ENCODE measurements around the gene DHRS3.
"Not testable (repeated sequence)": the region's sequence is repeated elsewhere in the genome, so short reads cannot be mapped to it uniquely, and the experiment has no call there.

DHRS3 gene

DNA sequence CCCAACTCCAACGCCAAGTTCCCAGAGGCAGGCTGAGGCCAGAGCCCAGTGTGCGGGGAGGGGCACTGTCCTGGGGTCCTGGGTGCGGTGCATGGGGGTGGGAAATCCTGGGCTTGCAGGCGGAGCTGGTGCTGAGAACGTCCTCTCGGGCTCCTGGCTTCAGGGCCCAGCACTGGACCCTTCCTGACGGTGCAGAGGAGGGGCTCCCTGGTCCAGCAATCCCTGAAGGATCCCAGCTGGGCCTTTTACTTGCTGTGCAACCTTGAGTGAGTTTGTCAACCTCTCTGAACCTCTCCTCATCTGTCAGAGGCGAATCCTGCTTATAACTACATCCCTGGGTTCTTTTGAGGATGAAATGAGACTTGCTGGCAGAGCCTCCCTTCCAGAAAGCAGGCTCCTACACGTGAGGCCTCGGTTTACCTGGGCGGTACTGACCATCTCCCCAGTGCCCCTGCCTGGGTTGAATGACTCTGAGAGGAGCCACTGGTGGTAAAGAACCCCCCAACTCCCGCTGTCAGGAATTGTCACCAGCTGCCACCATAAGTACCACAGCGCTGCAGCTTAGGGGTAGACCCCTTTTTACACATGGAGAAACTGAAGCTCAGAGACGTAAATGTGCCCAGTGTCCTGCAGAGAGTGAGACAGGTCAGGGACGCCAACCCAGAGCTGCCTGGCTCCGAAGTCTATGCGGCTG lies 77.3 kb downstream of the DHRS3 start:
- DNase-seq (ENCODE audit: low read depth in 2 of 2) = no peak

DNA sequence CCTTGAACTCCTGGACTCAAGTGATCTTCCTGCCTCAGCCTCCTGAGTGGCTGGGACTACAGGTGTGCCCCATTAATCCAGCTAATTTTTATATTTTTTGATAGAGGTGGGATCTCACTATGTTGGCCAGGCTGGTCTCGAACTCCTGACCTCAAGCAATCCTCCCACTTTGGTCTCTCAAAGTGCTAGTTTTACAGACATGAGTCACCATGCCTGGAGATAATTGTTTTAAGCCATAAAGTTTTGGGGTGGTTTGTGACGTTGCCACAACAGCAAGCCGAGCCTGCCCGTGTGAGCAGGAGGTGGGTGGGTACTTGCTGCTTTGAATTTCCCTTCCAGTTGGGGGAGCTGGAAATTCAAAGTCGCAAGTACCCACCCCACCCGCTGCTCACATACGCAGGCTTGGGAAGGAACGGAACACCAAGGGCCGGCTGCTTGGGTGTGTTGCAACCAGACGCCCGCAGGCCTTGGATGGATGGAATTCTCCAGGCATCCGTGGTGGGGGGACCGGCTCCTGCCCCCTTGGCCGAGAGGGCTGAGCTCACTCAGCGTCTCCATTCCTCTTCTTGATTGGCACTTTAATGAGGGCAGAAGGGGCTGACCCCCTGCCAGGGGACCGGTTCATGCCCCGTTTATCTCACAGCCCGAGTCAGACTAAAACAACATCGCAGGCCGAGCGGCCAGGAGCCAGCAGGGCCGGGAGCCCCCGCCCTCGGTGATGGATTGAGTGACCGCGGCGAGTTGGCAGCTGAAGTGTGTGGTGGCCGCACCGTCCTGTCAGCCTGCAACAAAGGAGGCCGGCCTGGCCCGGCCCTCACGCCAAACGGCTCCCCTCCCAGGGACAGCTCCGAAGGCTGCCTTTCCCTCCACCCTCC lies 78.1 kb downstream of the DHRS3 start:
- no peak for DNase-seq (ENCODE audit: low read depth in 2 of 2)

DNA sequence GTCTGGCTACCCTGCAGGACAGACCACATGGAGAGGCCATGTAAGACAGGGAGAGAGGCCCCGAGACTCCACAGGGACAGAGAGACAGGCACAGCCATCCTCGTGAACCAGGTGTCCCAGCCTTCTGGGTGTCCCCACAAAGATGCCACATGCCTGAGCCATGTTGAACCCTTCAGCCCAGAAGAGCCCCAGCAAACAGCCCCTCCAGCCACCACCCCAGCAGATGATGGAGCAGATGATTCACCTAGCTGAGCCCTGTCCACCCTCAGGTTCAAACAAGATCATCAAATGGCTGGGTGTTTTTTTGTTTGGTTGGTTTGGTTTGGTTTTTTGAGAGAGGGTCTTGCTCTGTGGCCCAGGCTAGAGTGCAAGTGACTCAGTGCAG lies 78.7 kb downstream of the DHRS3 start:
- DNase-seq (ENCODE audit: low read depth in 2 of 2) = no peak

DNA sequence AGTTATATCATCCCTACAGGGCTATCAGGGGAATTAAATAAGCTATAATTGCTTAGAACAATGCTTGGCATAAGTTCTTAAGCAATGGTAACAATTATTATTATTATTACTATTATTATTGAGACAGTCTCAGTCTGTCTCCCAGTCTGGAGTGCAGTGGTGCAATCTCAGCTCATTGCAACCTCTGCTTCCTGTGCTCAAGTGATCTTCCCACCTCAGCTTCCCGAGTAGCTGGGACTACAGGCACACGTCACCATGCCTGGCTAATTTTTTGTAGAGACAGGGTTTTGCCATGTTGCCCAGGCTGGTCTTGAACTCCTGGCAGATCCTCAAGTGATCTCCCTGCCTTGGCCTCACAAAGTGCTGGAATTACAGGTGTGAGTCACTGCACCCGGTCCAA lies 79.5 kb downstream of the DHRS3 start:
- not testable (repeated sequence) for DNase-seq (ENCODE audit: low read depth in 2 of 2)

DNA sequence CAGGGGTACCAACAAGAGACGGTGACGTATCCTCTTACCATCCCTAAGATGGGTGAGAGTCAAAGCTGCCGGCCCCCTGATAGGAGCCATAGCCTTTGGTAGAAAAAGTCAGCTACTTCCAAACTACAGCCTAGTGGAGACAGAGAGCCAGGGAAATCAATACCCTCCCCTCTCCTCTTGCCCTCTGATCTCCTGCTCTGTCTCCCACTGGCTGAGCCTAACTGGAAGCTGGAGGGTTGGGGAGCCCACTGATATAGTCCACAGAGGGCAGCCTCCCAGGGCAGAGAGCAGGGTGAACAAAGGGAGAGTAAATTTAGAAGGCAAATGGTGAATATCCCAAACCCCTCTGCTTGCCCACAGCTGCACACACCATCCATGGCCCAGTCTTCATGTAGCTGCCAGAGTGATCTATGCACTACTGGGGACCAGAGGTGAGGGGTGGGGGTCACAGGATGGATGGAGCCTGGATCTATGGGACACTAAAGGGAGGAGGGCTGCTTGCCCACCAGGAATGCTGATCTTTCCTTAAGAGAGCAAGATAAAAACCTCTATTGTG lies 80.0 kb downstream of the DHRS3 start:
- DNase-seq (ENCODE audit: low read depth in 2 of 2) = no peak

DNA sequence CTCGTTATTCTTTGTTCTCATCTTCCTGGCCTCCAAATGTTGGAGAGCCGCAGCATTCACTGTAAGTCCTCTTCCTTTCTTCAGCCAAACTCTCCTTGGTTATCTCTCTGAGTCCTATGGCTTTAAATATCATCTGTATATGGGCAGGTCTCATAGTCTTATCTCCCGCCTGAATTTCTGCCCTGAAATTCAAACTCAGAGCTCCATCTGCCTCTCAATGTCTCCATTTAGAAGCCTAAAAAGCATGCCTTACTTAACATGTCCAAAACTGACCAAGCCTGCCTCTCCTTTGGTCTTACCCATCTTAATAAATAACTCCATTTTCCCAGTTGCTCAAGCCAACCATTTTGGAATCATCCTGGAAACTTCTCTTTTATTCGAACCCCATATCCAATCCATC lies 80.7 kb downstream of the DHRS3 start:
- DNase-seq (ENCODE audit: low read depth in 2 of 2) = no peak

DNA sequence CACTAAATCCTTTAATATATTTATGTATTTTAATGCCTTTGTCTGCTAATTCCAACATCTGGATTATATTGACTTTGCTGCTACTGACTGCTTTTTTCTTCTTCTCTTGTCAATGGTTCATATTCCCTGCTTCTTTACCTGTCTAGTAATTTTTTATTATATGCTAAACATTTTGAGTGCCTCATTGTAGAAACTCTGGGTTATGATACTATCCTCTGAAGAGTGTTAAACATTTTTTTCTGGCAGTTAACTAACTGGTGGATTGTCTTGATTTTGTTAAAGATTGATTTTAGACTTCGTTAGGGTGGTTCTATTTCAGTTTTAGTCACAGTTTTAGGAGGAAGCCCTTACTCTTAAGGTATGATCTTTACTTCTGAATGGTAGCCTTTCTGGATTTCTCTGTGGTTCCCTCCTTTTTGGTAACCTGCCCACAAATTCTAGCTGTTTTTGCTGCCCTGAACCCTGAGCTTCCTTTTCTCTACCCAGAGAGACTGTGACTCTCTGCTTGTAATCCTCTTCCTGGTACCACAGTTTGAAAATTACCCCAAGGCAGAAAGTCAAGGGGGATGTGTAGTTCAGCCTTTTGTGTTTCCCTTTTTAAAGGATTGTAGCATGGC lies 81.9 kb downstream of the DHRS3 start:
- DNase-seq (ENCODE audit: low read depth in 2 of 2) = no peak

DNA sequence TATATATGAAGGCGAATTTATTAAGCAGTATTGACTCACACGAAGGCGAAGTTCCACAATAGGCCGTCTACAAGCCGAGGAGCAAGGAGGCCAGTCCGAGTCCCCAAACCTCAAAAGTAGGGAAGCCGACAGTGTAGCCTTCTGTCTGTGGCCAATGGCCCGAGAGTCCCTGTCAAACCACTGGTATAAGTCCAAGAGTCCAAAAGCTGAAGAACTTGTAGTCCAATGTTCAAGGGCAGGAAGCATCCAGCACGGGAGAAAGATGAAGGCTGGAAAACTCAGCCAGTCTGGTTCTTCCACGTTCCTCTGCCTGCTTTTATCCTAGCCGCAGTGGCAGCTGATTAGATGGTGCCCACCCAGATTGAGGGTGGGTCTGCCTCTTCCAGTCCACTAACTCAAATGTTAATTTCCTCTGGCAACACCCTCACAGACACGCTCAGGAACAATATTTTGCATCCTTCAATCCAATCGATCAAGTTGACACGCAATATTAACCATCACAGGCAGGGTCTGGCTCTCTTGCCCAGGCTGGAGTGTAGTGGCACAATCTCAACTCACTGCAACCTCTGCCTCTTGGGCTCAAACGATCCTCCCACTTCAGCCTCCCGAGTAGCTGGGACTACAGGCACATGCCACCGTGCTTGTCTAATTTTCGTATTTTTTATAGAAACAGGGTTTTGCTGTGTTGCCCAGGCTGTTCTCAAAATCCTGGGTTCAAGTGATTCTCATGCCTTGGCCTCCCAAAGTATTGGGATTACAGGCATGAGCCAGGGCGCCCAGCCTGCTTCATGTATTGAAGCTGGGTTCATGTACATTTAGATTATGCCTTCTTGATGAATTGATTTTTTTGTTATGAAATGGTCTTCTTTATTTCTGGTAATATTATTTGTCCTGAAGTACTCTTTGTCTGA lies 85.3 kb downstream of the DHRS3 start:
- no peak for DNase-seq (ENCODE audit: low read depth in 2 of 2)

DNA sequence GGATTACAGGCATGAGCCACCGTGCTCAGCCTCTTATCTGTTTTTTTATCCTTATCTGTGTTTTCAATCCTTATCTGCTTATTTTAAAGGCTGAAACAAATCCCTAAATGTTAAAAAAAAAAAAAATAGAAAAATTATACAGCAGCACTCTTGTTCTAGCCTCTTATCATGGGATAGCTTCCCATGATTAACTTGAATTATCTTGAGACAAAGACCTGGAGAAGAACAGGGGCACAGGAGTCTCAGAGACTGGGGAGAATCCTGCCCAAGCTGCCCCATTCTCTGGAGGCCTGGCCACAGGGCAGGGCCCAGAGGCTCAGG lies 86.9 kb downstream of the DHRS3 start:
- no peak for DNase-seq (ENCODE audit: low read depth in 2 of 2)

DNA sequence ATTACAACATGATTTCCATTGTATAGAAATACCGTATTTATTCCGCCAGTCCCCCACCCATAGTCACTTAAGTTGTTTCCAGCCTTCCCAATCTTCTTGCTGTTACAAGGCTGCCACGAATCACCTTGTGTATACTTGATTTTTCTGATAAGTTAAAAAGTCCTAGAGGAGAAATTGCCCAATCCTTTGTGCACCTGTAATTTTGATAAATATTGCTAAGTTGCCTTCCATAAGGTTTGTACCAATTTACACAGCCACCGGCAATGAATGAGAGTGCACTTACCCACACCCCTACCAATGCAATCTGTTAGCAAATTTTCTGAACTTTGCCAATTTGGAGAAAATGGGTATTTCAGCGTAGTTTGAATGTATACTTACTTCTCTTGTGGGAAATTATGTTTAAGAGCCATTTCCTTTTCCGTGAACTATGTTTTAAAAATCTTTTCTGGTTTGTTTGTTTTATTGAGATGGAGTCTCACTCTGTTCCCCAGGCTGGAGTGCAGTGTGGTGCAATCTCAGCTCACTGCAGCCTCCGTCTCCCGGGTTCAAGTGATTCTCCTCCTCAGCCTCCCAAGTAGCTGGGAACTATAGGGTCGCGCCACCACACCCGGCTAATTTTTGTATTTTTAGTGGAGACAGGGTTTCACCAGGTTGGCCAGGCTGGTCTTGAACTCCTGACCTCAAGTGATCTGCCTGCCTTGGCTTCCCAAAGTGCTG lies 87.4 kb downstream of the DHRS3 start:
- DNase-seq (ENCODE audit: low read depth in 2 of 2) = no peak

DNA sequence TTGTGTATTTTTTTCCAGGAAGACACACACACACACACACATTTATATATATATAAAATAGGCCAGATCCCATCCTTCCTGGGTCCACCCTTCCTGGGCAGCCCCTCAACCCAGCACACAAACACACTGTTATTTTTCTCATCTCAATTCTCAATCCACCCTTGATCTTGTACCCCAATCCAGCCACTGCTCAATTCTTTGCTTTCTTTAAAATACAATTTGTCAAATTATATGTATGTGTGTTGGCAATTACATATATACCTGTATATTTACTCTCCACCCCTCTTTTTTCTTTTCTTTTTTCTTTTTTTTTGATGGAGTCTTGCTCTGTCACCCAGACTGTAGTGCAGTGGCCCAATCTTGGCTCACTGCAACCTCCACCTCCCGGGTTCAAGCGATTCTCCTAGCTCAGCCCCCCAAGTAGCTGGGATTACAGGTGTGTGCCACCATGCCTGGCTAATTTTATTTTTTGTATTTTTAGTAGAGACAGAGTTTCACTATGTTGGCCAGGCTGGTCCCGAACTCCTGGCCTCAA lies 88.3 kb downstream of the DHRS3 start:
- no peak for DNase-seq (ENCODE audit: low read depth in 2 of 2)

DNA sequence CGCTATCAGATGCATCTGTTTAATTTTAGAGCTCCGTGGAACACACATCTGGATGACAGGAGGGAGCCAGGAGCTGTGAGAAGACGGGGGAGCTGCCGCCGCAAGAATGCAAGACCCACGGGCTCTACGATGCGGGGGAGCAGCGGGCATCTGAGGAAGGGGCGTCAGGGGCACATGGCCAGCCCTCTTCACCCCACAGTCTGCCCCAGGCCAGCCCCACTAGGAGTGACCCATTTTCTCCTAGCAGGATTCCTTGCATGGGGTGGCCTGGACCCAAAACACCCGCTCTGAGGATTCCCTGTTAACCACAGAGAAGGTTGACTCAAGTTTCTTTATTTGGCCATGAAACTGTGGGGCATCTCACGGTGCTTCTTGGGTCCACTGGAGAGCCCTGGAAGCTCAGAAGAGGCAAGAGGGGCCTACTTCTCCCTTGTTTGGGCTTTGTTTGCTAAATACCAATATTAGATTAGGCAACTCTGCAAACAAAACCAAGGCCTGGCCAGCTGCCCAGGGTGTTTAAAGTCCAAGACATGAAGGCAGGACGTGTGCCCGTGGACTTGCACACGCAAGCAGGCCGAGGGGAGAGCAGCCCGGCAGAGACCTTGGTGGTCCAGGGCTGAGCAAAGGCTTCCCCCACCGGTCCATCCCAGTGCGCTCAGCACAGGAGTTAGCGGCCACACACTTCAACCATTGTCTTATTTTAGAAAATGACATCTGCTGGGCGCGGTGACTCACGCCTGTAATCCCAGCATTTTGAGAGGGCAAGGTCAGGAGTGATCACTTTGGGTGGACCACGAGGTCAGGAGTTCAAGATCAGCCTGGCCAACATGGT lies 89.8 kb downstream of the DHRS3 start:
- DNase-seq (ENCODE audit: low read depth in 2 of 2) = no peak

DNA sequence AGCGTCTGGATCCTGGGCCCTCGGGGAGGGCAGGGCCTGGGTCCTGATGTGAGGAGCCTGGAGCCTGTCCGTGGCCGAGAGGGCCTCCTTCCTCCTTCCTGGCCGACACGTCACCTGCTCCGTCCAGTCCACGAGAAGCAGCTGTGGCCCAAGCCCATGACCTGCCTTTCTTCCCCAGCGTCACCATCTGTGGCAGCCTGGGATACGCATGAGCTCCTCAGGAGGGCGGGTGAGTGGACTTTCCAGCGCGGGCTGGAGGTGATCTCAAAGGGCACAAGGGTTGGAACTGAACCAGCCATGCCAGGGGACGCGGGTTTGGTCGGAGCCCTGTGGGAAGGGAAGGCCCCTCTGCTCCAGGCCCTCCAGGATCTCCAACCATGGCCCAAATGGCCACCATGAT lies 90.4 kb downstream of the DHRS3 start:
- no peak for DNase-seq (ENCODE audit: low read depth in 2 of 2)

DNA sequence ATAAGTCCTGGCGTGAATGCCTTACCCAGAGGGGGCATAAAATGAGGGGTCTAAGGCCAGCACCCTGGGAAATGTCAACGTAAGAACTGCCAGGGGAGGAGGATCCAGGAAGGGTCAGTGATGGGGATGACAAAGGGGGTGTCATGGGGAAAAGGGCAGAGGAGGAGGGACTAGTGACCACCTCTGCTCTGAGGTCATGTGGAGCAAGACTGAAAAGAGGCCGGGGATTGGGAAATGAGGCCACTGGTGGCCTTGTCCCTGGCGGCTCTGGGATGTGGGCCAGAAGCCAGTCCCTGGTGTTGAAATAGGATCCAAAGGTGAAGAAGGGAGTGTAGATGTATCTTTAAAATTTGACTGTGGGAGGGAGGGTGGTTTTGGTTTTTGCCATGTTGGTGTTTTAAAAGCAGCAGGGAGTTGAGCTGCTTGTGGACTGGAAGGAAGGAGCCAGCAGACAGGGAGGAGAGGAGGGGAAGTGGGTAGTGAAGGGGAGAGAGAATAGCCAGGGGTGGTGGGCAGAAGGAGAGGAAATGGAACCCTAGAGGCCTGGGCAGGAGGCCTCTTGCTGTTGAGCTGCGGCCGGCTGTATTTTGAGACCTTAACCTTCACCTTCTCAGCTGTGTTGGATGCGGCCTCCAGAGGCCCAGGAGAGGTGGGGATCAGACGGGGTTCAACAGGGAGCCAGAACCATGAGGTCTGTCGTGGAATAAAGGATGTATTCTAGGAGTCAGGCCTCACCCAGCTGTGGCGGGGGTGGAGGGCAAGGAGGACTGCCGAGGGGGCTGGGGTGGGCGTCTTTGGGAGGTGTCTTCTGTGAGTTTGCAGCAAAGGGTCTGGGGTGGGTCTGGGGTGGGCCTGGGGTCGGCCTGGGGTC lies 92.5 kb downstream of the DHRS3 start:
- DNase-seq (ENCODE audit: low read depth in 2 of 2) = no peak

DNA sequence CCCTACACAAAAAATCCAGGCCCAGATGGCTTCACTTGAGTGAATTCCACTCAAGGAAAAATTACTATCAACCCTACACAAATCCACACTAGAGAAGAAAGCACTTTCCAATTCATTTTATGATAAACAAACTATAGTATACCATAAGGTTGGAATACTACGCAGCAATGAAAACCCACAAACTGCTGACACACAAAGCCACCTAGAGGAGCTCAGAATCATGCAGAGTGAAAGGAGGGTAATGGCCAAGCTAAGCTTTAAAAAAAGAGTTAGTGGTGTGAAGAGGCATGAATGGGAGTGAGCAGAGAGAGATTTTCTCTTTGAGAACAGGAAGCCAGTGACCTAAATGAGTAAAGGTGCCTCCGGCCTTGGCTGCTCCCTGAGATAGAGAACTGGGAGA lies 93.7 kb downstream of the DHRS3 start:
- no peak for DNase-seq (ENCODE audit: low read depth in 2 of 2)

DNA sequence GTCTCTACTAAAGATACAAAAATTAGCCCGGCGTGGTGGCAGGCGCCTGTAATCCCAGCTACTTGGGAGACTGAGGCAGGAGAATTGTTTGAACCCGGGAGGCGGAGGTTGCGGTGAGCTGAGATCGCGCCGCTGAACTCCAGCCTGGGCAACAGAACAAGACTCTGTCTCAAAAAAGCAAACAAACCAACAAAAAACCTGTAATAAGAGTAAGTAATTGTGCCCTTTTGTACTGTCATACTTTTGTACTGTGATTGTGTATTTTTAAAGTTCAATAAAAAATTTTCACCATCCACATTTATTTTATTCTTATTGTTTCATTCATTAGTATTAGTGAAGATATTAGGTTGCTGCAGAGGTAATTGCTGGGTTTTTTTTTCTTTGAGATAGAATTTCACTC lies 95.2 kb downstream of the DHRS3 start:
- not testable (repeated sequence) for DNase-seq (ENCODE audit: low read depth in 2 of 2)

DNA sequence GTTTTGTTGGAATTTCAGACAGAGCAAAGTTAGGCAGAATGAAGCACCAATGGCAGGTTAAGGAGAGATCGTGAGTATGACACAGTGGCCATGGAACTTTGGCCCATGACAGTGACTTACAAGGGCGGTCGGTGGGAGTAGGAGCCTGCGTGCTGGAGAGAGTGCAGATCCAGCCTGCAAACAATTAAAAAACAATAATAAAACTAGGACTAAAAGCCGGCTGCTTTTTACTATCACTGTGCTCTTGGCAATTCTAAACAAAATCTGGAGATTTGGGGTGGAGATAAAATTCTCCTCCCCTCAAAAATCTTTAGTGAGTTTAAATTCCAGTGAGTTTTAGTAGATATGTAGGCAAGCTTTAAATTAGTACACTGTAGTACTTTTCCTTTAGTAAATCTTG lies 96.9 kb downstream of the DHRS3 start:
- no peak for DNase-seq (ENCODE audit: low read depth in 2 of 2)

DNA sequence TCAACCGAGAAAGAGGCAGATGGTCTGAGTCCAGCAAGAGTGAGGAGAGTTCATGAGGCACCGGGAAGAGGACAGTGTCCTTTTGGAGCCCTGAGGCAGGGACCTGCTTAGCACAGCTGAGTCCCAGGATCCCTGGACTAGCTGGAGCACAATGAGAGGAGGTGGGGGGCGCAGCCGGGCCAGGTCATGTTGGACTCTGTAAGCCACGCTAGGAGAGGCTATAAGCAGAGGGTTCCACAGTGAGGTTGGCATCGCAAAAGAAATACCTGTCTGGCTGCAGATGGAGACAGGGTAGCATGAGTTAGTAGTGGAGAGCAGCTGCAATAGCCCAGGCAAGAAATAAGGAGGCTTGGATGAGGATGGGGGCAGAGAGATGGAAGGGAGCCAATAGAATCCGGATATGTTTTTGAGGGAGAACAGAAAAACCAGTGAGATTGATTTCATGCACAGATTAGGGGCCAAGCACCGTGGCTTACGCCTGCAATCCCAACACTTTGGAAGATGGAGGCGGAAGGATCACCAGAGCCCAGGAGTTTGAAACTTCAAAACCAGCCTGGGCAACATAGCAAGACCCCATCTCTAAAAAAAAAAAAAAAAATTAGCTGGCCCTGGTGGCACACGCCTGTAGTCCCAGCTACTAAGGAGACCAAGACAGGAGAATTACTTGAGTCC lies 98.2 kb downstream of the DHRS3 start:
- DNase-seq (ENCODE audit: low read depth in 2 of 2) = no peak

Measured in stimulated activated CD8-positive, alpha-beta memory T cell treated with anti-CD3 and anti-CD28 coated beads, Interleukin-2, amount 100 ng/mL, for 1 hour (primary cell).